ENCODE data around the gene DNPH1.

GRCh38 chr6:43255408-43256054 is 26.2 kb upstream of the DNPH1 start:
- no peak for TF ChIP-seq CTCF (conservative IDR thresholded peaks at IDR 0.05; ENCODE audit: low read depth in 2 of 2)
- no peak for TF ChIP-seq POLR2AphosphoS5 (IDR thresholded peaks at IDR 0.05; ENCODE audit: low read depth)
- no peak for TF ChIP-seq STAT1 (IDR thresholded peaks at IDR 0.05; ENCODE audit: unreplicated experiment)
- TF ChIP-seq EZH2 (IDR thresholded peaks at IDR 0.05; ENCODE audit: low read depth, unreplicated experiment), result no peak
